OCI-LY1 (cell line): ENCODE data around the gene DSC2.

Source experiments
- EZH2 ChIP-seq: fragments of 200-600 bp; sonication (generic), shearing (Covaris generic); IDR thresholded peaks from 2 replicates; pipeline ENCODE4 v1.8.0; 2017; ENCODE audit warnings: borderline replicate concordance, mixed run types, mild to moderate bottlenecking, antibody characterized with exemption, low read length, moderate library complexity, mixed read lengths
- TF ChIP-seq, protein P1 (sequence below): fragments of 200-600 bp; sonication (generic), shearing (Covaris generic); IDR thresholded peaks from 2 replicates; pipeline ENCODE4 v1.5.1; 2017; ENCODE audit warnings: mild to moderate bottlenecking, antibody characterized with exemption, low read length, moderate library complexity, mixed read lengths

- TF ChIP-seq, protein P1, sequence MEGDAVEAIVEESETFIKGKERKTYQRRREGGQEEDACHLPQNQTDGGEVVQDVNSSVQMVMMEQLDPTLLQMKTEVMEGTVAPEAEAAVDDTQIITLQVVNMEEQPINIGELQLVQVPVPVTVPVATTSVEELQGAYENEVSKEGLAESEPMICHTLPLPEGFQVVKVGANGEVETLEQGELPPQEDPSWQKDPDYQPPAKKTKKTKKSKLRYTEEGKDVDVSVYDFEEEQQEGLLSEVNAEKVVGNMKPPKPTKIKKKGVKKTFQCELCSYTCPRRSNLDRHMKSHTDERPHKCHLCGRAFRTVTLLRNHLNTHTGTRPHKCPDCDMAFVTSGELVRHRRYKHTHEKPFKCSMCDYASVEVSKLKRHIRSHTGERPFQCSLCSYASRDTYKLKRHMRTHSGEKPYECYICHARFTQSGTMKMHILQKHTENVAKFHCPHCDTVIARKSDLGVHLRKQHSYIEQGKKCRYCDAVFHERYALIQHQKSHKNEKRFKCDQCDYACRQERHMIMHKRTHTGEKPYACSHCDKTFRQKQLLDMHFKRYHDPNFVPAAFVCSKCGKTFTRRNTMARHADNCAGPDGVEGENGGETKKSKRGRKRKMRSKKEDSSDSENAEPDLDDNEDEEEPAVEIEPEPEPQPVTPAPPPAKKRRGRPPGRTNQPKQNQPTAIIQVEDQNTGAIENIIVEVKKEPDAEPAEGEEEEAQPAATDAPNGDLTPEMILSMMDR, result no peak
- TF ChIP-seq EZH2, result no peak
These were observed 32.0 kb downstream of the DSC2 start for GRCh38 chr18:31070206-31070605.
